GM03348 (cell line): Measurements from ENCODE around the gene GRID2.

Experiments used
- DNase-seq: peaks from one replicate; pipeline ENCODE4 v3.0.0; 2012; ENCODE audit warnings: low spot score

Gene GRID2

DNA sequence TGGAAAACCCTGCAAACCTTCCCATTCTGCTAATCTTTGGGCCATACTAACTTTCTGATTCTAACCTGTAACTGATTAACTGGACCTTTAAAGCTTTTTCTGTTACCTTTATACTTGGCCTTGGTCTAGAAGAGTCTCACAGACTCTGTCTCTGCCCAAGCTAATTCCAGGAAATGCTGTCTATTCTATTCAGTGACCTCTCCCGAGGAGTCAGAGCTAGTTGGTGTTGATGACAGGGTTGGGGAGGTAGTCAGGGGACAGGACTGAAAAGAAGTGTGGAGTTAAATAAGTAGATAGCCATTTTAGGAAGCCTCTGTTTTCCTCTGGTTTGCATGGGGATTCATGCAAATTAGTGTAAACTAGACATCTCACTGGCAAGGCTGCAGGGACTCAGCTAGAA is 429.5 kb downstream of the GRID2 start:
- DNase-seq = no peak

DNA sequence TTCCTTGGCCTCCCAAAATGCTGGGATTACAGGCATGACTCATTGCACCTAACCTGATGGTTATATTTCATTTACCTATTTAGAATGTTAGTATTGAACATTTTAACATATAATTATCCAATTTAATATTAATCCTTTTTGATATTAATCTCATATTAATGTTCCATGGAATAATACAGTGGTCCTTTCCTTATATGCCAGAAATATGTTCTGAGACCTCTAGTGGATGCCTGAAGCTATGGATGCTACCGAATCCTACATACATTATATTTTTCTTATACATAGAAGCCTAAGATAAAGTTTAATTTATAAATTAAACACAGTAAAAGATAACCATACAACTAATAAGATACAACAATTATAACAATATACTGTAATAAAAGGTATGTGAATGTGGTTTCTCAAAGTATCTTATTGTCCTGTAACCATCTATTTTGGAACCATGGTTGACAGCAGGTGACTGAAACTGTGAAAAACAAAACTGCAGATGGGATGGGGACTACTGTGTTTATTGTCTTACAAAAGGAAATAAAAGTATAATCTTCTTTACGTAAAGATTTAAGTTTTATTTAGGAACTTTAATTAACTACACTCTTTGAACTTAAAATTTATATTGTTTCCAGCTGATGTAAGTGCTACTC is 431.4 kb downstream of the GRID2 start:
- DNase-seq = no peak

DNA sequence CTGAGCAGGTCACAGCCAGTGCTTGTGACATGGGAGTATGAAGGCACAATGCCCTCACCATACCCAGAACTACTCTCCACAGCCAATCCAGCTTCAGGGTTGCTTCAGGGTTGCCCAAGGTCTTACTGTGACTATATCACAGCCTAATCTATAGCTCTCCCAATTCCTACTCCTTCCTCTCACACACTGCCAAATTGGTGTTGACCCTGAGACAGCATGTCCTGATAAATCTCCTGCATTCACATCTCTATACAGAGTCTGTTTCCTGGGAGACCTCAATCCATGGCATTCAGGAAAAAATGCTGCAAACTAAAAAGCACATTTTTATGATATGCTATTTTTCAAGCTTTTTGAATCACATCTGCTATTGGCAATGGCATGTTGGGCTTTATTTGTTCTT is 456.7 kb downstream of the GRID2 start:
- DNase-seq = no peak

DNA sequence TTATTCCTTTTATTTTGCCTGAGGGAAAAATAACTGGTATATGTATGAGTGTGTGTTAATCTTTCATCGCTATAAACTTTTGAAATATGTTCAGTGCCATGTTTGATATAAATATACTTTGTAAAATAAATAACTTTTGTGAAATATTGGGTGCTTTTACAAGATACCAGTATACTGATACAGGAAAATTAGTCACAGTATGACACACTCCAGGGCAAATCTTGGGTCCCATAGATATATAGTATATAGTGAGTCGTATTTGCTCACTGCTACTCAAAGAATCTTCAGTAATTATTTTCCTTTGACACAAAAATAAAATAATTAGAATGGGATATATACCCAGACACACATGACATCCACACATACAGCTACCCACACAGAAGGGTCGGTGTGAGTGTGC is 472.3 kb downstream of the GRID2 start:
- no peak for DNase-seq

DNA sequence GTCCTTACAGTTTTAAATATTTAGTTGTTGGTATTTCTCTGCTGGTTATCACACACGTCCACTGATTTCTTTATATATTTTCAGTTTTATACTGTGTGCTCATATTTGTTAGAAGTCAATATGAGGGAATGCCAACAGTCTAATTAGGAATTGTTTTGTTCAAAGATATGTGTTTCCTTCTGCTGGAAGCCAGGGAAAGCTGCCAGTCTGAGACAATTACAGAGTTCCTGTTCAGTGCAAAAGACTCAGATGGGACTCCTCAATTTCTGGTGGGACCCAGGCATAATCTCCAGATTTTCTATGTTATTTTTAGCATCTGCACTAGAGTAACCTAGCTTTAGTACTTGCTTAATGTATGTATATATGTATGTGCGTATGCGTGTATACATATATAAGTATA is 486.0 kb downstream of the GRID2 start:
- DNase-seq = no peak

DNA sequence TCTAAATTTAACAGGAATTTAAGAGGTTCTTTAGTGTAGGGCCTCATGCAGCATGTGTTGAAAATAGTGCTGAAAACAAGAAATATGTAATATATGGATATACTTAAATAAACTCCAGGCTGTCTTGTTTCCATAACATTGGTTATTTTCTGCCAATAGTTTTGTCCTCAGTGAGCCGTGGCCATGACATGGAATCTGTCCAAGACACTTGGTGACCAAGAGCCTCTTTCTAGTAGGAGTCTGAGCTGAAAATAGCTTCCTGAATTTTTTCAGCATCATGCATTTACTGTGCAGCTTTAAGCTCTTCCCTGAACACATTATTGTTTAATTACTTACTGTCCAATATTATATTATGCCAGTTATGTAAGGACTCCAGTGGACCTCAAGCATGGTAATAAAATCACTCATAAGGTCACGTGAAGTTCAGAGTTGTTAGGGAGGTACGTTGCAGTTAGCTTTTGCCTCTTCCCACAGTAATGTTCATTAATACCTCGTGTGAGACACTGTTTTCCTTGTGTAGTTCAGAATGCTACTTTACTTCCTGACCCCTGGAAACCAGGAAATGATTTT is 488.2 kb downstream of the GRID2 start:
- DNase-seq = no peak

DNA sequence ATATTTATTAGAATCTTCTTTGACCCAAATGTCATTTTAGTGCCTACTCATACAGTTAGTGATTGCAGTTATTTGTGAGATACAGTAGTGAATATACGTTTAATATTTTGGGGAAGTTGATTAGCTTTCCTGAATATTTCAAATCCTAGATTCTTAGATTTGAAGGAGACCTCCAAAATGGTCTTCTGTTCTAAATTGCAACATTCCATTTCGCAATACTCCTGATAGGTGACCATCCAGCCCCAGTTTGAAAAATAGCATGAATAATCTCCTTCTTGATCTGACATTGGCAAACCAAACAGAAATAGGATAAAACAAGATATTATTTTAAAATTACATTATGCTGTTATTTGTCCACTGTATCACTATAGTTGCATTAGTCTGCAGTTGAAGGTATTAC is 505.6 kb downstream of the GRID2 start:
- DNase-seq = no peak

DNA sequence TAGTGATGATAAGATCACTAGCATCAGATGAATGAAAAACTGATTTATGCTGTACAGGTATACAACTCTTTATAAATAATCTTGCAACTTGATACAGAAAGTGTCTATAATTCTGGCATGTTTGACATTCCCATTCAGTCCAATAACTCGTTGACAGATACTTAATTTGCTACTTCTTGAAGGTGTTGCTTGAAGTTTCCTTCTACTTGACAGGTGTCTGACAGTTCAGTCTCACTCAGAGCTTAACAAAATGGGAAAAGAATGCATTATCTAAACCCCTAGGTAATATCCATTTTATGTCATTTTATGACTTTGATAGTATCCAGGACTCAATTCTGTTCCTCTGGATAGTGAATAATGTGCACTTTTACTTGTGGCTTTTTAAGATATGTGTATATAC is 508.9 kb downstream of the GRID2 start:
- no peak for DNase-seq

DNA sequence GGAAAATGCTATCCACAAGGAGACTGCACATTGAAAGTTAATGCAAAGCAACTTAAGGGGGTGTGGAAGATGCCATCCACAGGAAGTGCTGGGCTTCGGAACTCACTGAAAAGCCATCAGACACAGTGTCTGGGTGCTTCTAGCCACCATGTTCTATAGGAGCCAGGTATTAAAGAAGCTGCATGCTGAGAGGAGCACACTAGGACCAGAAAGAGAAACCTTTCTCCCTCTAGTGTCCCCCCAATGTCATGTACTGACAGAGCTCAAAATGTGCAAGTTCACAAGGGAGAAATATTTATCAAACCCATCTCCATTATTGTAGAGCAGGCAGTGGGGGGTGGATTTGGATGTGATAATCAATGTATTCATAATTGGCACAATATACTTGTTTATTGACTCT is 510.9 kb downstream of the GRID2 start:
- no peak for DNase-seq

DNA sequence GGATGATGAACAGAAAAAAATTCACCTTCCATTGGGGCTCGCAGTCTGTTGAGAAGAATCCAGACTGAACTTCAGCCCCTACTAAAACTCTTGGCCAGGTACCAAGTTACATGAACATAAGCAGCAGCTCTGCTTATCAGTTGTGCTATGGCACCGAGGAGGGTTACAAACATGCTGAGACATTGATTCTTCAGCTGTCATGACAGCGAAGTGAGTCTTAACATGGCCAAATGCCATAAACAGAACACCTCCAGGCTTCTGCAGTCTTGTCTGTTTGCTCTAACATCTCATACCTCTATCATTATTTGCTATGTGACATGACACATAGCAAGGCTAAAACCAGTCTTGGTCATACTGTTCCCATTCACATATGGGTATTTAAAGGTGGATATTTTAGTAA is 521.5 kb downstream of the GRID2 start:
- DNase-seq = no peak

DNA sequence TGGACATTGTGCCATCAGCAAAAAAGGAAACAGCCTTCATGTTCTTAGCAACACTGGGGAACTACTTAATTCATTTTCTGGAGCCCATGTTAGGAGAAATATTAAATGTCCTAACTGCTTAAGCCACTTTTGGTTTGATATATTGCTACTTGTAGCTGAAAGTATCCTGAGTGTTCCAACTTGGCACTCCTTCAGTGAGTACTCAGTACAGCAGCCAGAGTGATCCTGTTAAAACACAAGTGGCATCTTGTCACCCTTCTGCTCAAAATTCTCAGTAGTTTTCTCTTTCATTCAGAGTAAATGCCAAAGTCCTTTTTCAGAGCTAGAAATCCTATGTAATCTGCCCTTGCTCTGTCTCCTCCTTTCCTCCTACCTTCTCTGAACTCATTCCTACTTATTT is 522.0 kb downstream of the GRID2 start:
- DNase-seq = no peak

DNA sequence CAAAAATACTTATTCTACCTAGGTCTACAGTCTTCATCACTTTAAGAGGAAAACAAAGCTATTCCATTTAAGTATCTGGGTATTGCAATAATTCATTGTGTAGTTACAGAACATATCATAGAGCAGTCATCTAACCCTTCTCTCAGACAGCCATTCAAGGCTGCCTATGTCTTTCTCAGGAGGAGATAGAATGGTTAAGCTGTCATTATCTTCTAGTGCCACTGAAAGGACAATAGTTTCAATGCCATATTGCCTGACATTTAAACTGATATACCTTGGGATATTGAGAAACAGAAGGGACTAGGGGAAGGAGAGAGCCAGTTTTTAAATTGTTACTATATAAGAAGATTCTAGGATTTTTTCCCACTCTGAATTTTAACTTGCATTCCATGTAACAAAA is 527.0 kb downstream of the GRID2 start:
- no peak for DNase-seq

DNA sequence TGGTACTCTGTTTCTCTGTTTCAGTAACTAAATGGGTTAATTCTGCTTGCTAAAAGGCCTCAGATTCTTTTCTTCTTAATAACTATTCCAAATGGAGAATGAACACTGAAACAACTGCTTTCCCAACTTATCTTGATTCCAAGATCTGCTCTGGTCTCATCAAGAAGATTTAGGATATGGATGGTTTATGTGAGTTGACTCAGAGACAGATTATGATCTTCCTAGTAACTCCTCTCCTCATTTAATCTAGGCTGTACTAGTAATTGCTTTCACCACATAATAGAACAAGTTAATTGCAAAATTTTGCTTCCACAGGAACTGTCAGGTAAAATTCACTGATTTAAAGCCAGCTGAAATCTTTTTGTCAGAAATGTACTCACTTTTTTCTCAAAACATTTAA is 537.1 kb downstream of the GRID2 start:
- no peak for DNase-seq

DNA sequence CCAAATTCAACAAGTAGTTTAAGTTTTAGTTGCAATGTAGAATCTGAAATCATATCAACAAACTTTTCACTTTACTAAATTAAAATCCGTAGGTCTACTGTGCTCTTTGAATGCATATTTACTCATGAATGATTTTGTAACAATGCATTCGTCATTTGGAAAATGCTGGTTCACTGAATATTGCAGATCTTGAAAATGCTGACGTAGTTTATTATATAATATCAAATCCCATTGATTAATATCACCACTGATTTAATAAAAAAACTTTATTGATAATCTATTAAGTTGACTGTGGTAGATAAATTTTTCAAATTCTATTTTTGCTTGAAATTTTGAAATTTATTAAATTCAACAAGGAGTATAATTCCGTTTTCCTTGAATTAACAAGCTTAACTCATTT is 540.0 kb downstream of the GRID2 start:
- no peak for DNase-seq

DNA sequence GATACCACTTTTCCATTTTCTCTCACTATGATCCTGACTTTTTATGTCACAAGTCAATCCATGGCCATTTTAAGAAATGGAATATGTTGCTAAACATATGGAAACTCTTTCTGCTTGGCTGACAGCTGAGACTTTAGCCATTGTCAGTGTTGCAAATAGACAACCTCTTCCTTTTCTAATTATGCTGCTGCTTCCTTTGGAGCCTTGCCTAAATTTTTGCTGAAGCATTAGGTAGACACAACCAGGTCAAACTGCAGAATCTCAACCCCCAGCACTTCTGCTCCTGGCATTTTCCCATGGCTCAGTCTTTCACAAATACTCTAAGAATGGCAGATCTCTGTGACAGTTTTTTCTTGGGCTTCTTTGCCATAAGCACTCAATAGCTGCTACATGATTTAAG is 543.3 kb downstream of the GRID2 start:
- DNase-seq = no peak

DNA sequence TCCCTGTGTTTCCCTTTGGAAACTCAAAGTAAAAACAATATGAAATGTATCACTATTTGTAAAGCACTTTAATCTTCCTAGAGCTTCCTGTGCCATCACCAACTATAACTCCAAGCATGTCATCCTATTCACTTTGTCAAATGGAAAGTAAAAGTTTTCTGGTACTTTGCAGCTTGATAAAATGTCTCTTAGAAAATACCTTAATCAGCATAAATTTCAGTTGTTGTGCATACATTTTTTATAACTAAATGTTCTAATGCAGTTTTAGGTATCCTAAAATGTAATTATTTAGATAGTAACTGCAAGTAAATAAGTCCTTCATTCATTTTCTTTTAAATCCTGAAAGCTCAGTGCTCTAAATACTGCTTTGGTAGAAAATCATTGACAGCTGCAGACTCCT is 558.7 kb downstream of the GRID2 start:
- DNase-seq = no peak

DNA sequence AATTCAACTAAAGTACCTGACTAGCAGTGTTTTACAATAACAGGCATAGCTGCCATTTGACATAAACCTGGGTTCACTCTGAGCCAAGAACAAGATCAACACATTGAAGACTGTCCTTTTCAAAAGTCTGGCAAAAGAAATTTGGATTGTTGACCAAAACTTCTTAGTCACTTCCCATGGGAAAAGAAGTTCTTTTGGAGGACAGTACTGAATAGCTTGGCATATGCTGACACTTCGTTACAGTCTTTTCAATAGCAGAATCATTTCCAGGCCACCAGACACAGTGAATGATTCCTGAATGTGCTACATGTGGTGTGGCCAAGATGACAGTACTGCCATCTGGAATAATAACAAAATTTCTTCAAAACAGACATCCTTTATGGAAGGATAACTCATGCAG is 560.3 kb downstream of the GRID2 start:
- no peak for DNase-seq

DNA sequence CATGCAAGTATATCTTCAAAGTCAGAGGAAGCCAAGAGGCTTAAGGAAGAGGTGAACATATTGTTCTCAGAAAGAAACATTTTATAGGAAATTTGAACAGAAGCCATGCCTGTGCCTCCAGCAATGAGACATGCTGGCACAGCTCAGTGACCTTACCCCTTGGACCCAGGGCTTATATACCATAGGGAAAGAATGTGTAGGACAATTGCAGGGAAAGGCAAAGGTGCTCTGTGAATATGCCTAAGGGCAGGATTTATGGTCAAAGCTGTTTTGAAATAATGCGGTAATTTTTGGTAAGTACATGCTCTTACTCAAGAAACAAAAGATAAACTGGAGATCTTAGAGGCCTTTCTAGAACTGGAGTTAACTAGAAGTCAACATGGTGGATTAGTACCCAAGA is 568.8 kb downstream of the GRID2 start:
- no peak for DNase-seq

DNA sequence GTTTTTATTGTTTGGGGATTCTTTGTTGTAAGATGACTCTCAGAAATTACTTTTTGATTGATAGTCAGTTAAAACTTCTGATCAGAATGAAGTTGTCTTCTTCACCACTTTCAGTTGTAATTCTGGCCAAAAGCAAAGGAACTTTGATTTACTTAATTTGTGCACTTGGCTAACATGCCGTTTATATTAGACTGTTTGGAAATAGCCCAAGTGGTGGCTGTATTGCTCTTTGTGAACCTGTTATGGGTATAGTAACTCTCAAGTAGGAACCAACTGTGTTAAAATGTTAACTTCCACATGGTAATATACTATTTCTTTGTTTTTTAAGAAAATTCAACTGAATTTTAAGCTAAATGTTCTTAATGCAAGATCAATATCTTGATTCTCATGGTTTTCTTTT is 581.9 kb downstream of the GRID2 start:
- no peak for DNase-seq

DNA sequence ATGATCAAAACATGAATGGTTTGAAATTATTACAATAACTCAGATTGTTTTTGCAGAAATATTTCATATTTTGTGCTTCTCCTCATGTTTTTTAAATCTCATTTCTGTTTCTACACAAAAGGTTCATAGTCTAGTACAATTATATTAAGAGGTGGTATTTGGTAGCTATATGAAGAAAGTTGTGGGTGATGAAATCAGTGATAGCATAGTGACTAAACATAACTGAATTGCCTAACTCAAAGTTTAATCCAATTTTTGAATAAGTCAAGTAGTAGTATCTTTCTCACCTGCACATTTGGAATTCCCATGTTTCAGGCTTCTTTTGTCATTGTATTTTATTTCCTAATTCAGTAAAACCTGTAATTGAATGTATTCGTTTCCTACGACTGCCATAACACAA is 648.7 kb downstream of the GRID2 start:
- no peak for DNase-seq

DNA sequence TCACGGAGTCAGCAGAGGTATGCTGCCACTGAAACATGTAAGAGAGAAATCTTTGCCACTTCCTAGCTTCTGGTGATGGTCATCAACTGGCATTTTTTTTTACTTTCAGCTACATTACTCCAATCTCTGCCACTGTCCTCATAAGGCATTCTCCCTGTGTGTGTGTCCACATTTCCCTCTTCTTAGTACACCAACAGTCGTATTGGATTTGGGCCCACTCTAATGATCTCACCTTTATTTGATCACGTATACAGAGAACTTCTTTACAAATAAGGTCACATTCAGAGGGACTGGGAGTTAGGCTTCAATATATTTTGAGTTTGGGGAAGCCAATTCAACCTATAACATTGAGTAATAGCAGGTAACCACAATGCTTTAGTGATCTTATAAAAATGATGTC is 649.1 kb downstream of the GRID2 start:
- no peak for DNase-seq

DNA sequence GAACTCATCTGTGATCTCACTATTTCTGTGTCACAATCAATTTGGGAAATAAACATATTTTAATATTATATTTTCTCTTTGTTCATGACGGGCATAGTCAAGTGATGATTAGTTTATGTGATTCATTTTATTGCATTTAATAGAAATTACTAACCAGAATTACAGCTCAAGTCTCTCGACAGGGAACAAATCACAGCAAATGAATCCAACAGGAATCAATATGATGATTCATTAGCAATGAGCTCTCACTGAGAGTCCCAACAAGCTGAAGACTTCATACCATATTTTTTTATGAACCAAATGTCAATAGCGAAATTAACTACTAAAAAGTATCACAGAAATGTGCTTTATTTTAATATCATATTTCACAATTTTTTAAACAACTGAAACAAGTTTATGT is 649.7 kb downstream of the GRID2 start:
- no peak for DNase-seq

DNA sequence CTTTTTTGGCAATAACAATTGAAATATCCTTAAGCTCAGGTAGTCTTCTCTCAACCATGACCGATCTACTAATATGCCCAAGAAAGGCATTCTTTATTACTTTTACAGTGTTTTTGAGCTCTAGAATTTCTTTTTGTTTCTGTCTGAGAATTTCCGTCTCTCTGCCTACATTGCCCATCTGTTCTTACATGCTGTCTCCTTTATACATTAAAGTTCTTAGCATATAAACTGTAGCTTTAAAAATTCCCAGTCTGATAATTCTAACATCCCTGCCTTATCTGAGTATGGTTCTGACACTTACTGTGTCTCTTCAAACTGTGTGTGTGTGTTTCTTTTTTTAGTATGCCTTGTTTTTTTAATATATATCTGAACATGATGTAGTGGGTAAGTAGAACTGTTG is 658.1 kb downstream of the GRID2 start:
- no peak for DNase-seq

DNA sequence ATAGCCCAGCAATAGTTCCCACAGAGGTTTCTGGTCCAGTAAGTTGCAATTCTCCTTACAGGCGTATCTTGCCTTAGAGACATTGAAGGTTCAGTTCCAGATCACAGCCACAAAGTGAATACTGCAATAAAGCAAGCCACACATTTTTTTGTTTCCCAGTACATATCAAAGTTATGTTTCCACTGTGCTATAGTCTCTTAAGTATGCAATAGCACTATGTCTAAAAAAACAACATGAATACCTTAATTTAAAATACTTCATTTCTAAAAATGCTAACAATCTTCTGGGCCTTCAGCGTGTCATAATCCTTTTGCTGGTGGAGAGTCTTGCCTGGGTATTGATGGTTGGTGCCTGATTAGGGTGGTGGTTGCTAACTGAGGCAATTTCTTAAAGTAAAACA is 659.1 kb downstream of the GRID2 start:
- DNase-seq = no peak

DNA sequence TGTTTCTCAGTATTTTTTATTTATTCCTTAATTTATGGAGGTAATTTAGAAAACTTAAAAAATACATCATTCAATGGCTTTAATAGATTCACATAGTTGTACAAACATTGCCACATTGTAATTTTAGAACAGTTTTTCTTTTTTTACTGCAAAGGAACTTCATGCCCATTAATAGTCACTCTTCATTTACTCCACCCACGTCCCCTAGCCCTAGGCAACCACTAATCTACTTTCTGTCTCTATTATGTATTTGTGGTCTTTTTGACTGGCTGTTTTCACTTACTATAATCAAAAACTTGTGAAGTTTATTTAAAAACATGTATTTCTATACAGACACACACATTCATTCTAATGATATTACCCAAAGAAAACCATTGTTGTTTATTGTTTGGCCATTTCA is 664.8 kb downstream of the GRID2 start:
- no peak for DNase-seq
